ENCODE data around the gene C14orf132. TPM values are rescaled to one million over a fixed set of nuclear protein-coding genes. Genes with fewer than 3 reads are reported as not detected.

The C14orf132 gene
- total and polyA plus RNA-seq, 10 of the 15 experiments (the other 5 are each of a cell fraction or from before 2014, with no cell fraction given) = under 0.01 to 1.2 (median 0.03) TPM; not detected in 2

DNA sequence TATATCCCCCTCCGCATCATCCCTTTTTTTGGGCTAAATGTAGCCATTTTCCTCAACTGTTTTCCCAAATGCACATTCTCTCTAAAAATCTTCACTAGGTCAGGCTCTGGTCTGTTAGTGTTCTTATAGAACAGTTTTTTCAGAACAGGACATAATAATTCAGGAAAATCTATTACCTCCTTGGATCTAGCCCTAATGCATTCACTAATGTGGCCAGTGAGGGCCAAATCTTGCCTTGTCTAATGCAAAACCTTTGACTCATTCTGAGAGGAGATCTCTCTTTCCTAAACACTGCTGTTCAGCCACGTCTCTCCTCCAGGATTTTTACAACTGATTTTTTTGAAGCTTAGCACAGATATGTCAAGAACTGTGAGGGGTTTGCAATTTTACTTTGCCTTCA, 15.5 kb downstream of the C14orf132 start:
- Histone ChIP-seq H3K36me3 (ENCODE audit: control insufficient read depth in 2 of 2, insufficient read depth in 2 of 2, low read length in 1 of 2) (no peaks in the 10 kb centered on the region), H3K4me1 (ENCODE audit: control insufficient read depth, insufficient read depth, low read length) (no peaks in the 10 kb centered on the region), H3K9me3 (replicated peaks; ENCODE audit: control insufficient read depth, insufficient read depth, low read length) (no peaks in the 10 kb centered on the region), H3K27me3 (replicated peaks in 1 of 2; ENCODE audit: control insufficient read depth in 2 of 2, insufficient read depth in 2 of 2, low read length in 1 of 2) (peaks cover 0 to 4% of the 10 kb centered on the region in 2 experiments; a peak in 3 of 4 replicates), H4K20me1 (ENCODE audit: control insufficient read depth, insufficient read depth) (no peaks in the 10 kb centered on the region), H2AFZ (ENCODE audit: control insufficient read depth, low read depth, low read length) (no peak overlapping the region), H3K4me3 (no peak overlapping the region), H3K79me2 (ENCODE audit: control insufficient read depth, insufficient read depth, low read length) (no peaks in the 10 kb centered on the region), H3K27ac (ENCODE audit: control insufficient read depth, insufficient read depth) (no peak overlapping the region), H3K9ac (ENCODE audit: control insufficient read depth, insufficient read depth, low read length) (no peak overlapping the region), H3K4me2 (ENCODE audit: control insufficient read depth, insufficient read depth) (no peak overlapping the region)
- WGBS (ENCODE audit: insufficient coverage, insufficient replicate concordance, low lambda C conversion rate, missing lambda C conversion rate) = 50% methylated on average over 2 of the region's 2 CpGs
- in situ Hi-C loops (cut with MboI) = no loop called here
- SMC1A ChIA-PET (ENCODE audit: uncharacterized antibody, unreplicated experiment) = interaction anchor here (0.6 to 5.1 kb wide), 4 partner anchors 28 to 220 kb away, joined by 3 to 42 read pairs (median 10); no protein-coding TSS in a partner anchor
- DNase-seq (ENCODE audit: low read depth, low spot score) (no peak), FAIRE-seq (no peak), ATAC-seq (no peak)
- intact Hi-C loops (cut with micrococcal nuclease; ENCODE audit: unreplicated experiment) = loop anchor here (5.0 kb wide), 1 partner anchor 223 kb away; no protein-coding TSS in a partner anchor
- RAD21 ChIA-PET (ENCODE audit: unreplicated experiment) = interaction anchor here (4.6 kb wide), 1 partner anchor 44 kb away, joined by 41 read pairs; no protein-coding TSS in a partner anchor
- CTCF ChIA-PET = interaction anchor here (0.7 to 1.3 kb wide), 3 partner anchors 44 to 495 kb away, joined by 3 to 7 read pairs (median 5); no protein-coding TSS in a partner anchor
- no TSS peak for BruUV-seq (replicated peaks)
- TF ChIP-seq, protein P1, sequence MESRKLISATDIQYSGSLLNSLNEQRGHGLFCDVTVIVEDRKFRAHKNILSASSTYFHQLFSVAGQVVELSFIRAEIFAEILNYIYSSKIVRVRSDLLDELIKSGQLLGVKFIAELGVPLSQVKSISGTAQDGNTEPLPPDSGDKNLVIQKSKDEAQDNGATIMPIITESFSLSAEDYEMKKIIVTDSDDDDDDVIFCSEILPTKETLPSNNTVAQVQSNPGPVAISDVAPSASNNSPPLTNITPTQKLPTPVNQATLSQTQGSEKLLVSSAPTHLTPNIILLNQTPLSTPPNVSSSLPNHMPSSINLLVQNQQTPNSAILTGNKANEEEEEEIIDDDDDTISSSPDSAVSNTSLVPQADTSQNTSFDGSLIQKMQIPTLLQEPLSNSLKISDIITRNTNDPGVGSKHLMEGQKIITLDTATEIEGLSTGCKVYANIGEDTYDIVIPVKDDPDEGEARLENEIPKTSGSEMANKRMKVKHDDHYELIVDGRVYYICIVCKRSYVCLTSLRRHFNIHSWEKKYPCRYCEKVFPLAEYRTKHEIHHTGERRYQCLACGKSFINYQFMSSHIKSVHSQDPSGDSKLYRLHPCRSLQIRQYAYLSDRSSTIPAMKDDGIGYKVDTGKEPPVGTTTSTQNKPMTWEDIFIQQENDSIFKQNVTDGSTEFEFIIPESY (IDR thresholded peaks at IDR 0.05) = no peak
- TF ChIP-seq, protein P2, sequence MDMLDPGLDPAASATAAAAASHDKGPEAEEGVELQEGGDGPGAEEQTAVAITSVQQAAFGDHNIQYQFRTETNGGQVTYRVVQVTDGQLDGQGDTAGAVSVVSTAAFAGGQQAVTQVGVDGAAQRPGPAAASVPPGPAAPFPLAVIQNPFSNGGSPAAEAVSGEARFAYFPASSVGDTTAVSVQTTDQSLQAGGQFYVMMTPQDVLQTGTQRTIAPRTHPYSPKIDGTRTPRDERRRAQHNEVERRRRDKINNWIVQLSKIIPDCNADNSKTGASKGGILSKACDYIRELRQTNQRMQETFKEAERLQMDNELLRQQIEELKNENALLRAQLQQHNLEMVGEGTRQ (IDR thresholded peaks at IDR 0.05; ENCODE audit: borderline replicate concordance, low read depth, low read length) = no peak
- no peak for TF ChIP-seq NRF1 (conservative IDR thresholded peaks at IDR 0.05; ENCODE audit: low read depth, low read length)
- TF ChIP-seq, protein P3, sequence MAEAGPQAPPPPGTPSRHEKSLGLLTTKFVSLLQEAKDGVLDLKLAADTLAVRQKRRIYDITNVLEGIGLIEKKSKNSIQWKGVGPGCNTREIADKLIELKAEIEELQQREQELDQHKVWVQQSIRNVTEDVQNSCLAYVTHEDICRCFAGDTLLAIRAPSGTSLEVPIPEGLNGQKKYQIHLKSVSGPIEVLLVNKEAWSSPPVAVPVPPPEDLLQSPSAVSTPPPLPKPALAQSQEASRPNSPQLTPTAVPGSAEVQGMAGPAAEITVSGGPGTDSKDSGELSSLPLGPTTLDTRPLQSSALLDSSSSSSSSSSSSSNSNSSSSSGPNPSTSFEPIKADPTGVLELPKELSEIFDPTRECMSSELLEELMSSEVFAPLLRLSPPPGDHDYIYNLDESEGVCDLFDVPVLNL (IDR thresholded peaks at IDR 0.05; ENCODE audit: low read depth, low read length) = no peak
- POLR2A ChIA-PET = no interaction called here
